ENCODE measurements around the gene TIMM13. TPM values are rescaled to one million over a fixed set of nuclear protein-coding genes. Genes with fewer than 3 reads are reported as not detected.

The TIMM13 gene
- total and polyA plus RNA-seq, 9 of the 15 experiments (the other 6 are each of a cell fraction or from before 2014, with no cell fraction given): 17.6 to 215 (median 71.8) TPM

DNA sequence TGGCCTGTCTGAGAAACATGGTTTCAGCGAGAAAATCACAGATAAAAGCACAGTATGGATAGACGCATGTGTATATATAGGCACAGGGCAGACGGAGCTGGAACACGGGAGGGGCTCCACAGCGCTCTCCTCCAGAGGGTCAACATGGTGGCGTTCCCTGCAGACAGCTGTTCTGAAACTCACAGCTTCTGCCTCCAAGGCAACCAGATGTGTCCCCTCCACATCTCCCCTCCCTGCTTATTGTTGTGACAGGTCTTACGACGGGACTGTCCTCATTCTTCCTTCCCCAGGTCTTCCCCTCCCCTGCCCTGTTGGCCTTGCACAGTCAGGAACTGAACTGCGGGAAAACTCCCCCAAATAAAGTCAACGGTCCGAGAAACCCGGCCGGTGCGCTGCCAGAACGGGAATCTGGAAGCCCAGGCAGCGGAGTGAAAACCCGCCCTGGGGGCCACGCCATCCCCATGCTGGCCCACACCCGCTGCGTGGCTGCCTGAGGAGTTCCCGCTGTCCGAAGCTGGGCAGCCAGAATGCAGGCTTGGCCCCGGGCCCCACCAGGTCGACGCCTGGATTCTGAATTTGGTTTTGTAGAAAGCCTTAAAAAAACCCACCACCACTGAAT, 2.6 kb upstream of the TIMM13 start:
- peaks cover 11 to 63% of the 10 kb centered on the region in 2 experiments; a peak in 4 of 5 replicates for H3K4me1 ChIP-seq (replicated peaks in 1 of 2; ENCODE audit: control insufficient read depth in 2 of 2, insufficient read depth in 2 of 2, low read length in 2 of 2)
- BruUV-seq (replicated peaks): no TSS peak
- intact Hi-C loops (cut with micrococcal nuclease): no loop called here
- no peak overlapping the region for H3K27ac ChIP-seq (ENCODE audit: extremely low read depth, low read depth, low read length)
- H2AFZ ChIP-seq (ENCODE audit: low read depth, low read length): no peak overlapping the region
- H3K4me2 ChIP-seq (ENCODE audit: insufficient read depth, low read length): no peak overlapping the region
- in situ Hi-C loops (cut with MboI): no loop called here
- H3K9ac ChIP-seq (ENCODE audit: insufficient read depth in 1 of 2, low read depth in 2 of 2, low read length in 2 of 2): no peak overlapping the region
- peaks cover 23% of the 10 kb centered on the region for H3K79me2 ChIP-seq (ENCODE audit: control insufficient read depth, insufficient read depth, low read length)
- FAIRE-seq (no peak), ATAC-seq (no peak), DNase-seq (ENCODE audit: extremely low read depth in 1 of 4, low spot score in 3 of 4) (no peak)
- H3K36me3 ChIP-seq (ENCODE audit: control insufficient read depth, insufficient read depth, low read length): peaks cover 70% of the 10 kb centered on the region; the same call in 2 of the 3 replicates
- CTCF ChIA-PET (ENCODE audit: low intra/inter-chr PET ratio): no interaction called here
- POLR2A ChIA-PET: interaction anchor here (0.6 to 2.6 kb wide), 3 partner anchors 9 to 423 kb away, joined by 3 to 13 read pairs (median 5); no protein-coding TSS in a partner anchor
- no peaks in the 10 kb centered on the region for H3K9me3 ChIP-seq (replicated peaks; ENCODE audit: control insufficient read depth, insufficient read depth, low read depth, low read length)
- 87% methylated on average over 25 of the region's 25 CpGs for WGBS (ENCODE audit: insufficient coverage, low coverage, missing lambda C conversion rate)
- TF ChIP-seq HMGN3 (IDR thresholded peaks at IDR 0.05; ENCODE audit: borderline replicate concordance, extremely low read depth, insufficient read length, low read depth, low read length) (peak; percentile 26), POLR2G (IDR thresholded peaks at IDR 0.05; ENCODE audit: low read depth, low read length) (peak; percentile 55), ETV1 (tag; conservative IDR thresholded peaks at IDR 0.05; ENCODE audit: low read depth) (no peak)
- no peaks in the 10 kb centered on the region for H3K27me3 ChIP-seq (ENCODE audit: control insufficient read depth in 2 of 2, insufficient read depth in 2 of 2, low read length in 2 of 2)
- no peak overlapping the region for H3K4me3 ChIP-seq
- H4K20me1 ChIP-seq (replicated peaks; ENCODE audit: control insufficient read depth, insufficient read depth, low read length): peaks cover 10% of the 10 kb centered on the region; the same call in 1 of the 2 replicates
- no peaks in the 10 kb centered on the region for H3K9me1 ChIP-seq (ENCODE audit: control insufficient read depth, insufficient read depth, low read length)

All from K562 (cell line).